HEK293T (cell line): ENCODE measurements around the gene BICDL1.

Source experiments
- ARNT ChIP-seq: fragments of 450-650 bp; IDR thresholded peaks from 2 replicates; pipeline ENCODE4 v1.6.1; 2017; ENCODE audit warnings: mild to moderate bottlenecking
- ELF4 ChIP-seq: fragments of 450-650 bp; IDR thresholded peaks from 2 replicates; pipeline ENCODE4 v1.6.1; 2017; ENCODE audit warnings: antibody characterized with exemption
- FOXA1 ChIP-seq: fragments of 450-650 bp; IDR thresholded peaks from 2 replicates; pipeline ENCODE4 v1.6.1; 2016; ENCODE audit warnings: mild to moderate bottlenecking
- FOXM1 ChIP-seq: fragments of 450-650 bp; IDR thresholded peaks from 2 replicates; pipeline ENCODE4 v1.6.1; 2017; ENCODE audit warnings: mild to moderate bottlenecking, borderline replicate concordance
- HDGF ChIP-seq: fragments of 450-650 bp; IDR thresholded peaks from 2 replicates; pipeline ENCODE4 v1.6.1; 2017; ENCODE audit warnings: antibody characterized with exemption, borderline replicate concordance
- L3MBTL2 ChIP-seq: fragments of 450-650 bp; conservative IDR thresholded peaks from 2 replicates; pipeline ENCODE4 v1.6.1; 2016; ENCODE audit warnings: mild to moderate bottlenecking
- LEF1 ChIP-seq: fragments of 450-650 bp; IDR thresholded peaks from 2 replicates; pipeline ENCODE4 v1.6.1; 2017; ENCODE audit warnings: mild to moderate bottlenecking, borderline replicate concordance
- NFRKB ChIP-seq: fragments of 450-650 bp; IDR thresholded peaks from 2 replicates; pipeline ENCODE4 v1.6.1; 2016; ENCODE audit warnings: mild to moderate bottlenecking, moderate library complexity
- PKNOX1 ChIP-seq: fragments of 450-650 bp; IDR thresholded peaks from 2 replicates; pipeline ENCODE4 v1.6.1; 2016
- SP1 ChIP-seq: fragments of 450-650 bp; IDR thresholded peaks from 2 replicates; pipeline ENCODE4 v1.6.1; 2017
- ZNF384 ChIP-seq: fragments of 450-650 bp; IDR thresholded peaks from 2 replicates; pipeline ENCODE4 v1.6.1; 2016

- TF ChIP-seq FOXM1 (no peak), PKNOX1 (no peak), ARNT (no peak), ZNF384 (no peak), FOXA1 (no peak), NFRKB (no peak), L3MBTL2 (no peak), SP1 (no peak), HDGF (no peak), ELF4 (no peak), LEF1 (no peak)
Measured at GRCh38 chr12:120086801-120087621, 98.0 kb downstream of the BICDL1 start.
